Psoas muscle (tissue), 8 donors: Measurements from ENCODE around the gene MAMDC4. TPM values are rescaled to one million over a fixed set of nuclear protein-coding genes. Genes with fewer than 3 reads are reported as not detected.
"Not testable (repeated sequence)": the region's sequence is repeated elsewhere in the genome, so short reads cannot be mapped to it uniquely, and the experiment has no call there.

Experiments
- ATAC-seq, 4 donors: fragments of 200-7000 bp; cut with Tn5 transposase; one replicate each; pipeline ENCODE4 v1.9.1; 2020; ENCODE audit warnings: moderate library complexity in 3 of 4, mild to moderate bottlenecking in 2 of 4
- DNase-seq, 2 donors: peaks; one replicate each; pipeline ENCODE4 v3.0.0-alpha.2; 2020
- H3K27ac ChIP-seq: fragments of 200-600 bp; one replicate; pipeline ENCODE4 v1.8.0; 2022
- H3K27me3 ChIP-seq, 3 donors: fragments of 200-600 bp in 1 of 3; one replicate each; pipeline versions ENCODE4 v1.6.1 to v1.8.0; 2013 to 2022; ENCODE audit warnings: low read length in 2 of 3, mild to moderate bottlenecking in 2 of 3, moderate library complexity in 1 of 3; ENCODE audit not compliant: insufficient read depth in 3 of 3
- H3K36me3 ChIP-seq, 2 donors: fragments of 200-600 bp in 1 of 2; one replicate each; pipeline versions ENCODE4 v1.6.1 to v1.8.0; 2013 to 2022; ENCODE audit warnings: low read depth in 1 of 2, mild to moderate bottlenecking in 1 of 2, moderate library complexity in 1 of 2; ENCODE audit not compliant: insufficient read depth in 1 of 2
- H3K4me1 ChIP-seq: fragments of 200-600 bp; one replicate; pipeline ENCODE4 v1.8.0; 2022
- H3K4me3 ChIP-seq: fragments of 200-600 bp; one replicate; pipeline ENCODE4 v1.8.0; 2022; ENCODE audit warnings: mild to moderate bottlenecking
- H3K9me3 ChIP-seq: fragments of 200-600 bp; one replicate; pipeline ENCODE4 v1.8.0; 2022
- WGBS, 3 donors: extraction: QIAGEN DNeasy Blood & Tissue Kit; methylation state at CpG; one replicate each; pipeline versions ENCODE4 v1.1.6 to v1.1.7; 2013; 5-methylcytosine and 5-hydroxymethylcytosine counted together
- intact Hi-C, 2 donors: fragments of 100-400 bp; cut with DNase I; formaldehyde crosslinking; loops; one replicate each; pipeline versions ENCODE4 v1.11.0 to v1.14.2; 2022
- polyA plus RNA-seq, 3 donors: library from polyadenylated mRNA; stranded (reverse); fragments of 200-250 nt; gene quantifications; one replicate each; pipeline ENCODE4 v1.2.3, GENCODE V29; 2013
- total RNA-seq, 4 donors: library from RNA; stranded (reverse); fragmentation: NEBNext Ultra II Directional in 2 of 4; extraction: Animal tissue kit (Norgen Biotek cat#: 25700) in 2 of 4; gene quantifications; one replicate each; pipeline versions ENCODE4 v1.2.1 to v1.2.4, GENCODE V29; 2021 to 2023
- TF ChIP-seq, protein P1 (sequence below): fragments of 200-600 bp; IDR thresholded peaks from one replicate; pipeline ENCODE4 v1.8.0; 2022; ENCODE audit warnings: antibody characterized with exemption
- donor health status: healthy with polysubstance abuse.
- donor health status: DM: no; HTN: no; CAD: no; lungs with moderate emphysema.
- donor health status: Bipolar disorder and iron deficiency.
- donor health status: healthy.
- donor health status: DM: yes; HTN: yes; CAD: no.
- donor health status: DM: no; HTN: no; CAD: no.
- donor health status: DM: no; HTN: no; CAD: no.
- donor health status: DM: yes; HTN: yes; CAD: no.

Gene MAMDC4
- total and polyA plus RNA-seq, 7 donors: 1.7 to 7.9 (median 2.9) TPM

GRCh38 chr9:136867480-136867879 lies 15.3 kb downstream of the MAMDC4 start:
- Histone ChIP-seq H3K4me1 (peaks cover 21% of the 10 kb centered on the region), H3K36me3 (peaks cover 5 to 24% of the 10 kb centered on the region in 2 donors), H3K27ac (no peak overlapping the region), H3K9me3 (no peaks in the 10 kb centered on the region), H3K27me3 (no peaks in the 10 kb centered on the region), H3K4me3 (peak overlapping the region; percentile 89)
- DNase-seq (no peak), ATAC-seq (no peak)
- TF ChIP-seq, protein P1, sequence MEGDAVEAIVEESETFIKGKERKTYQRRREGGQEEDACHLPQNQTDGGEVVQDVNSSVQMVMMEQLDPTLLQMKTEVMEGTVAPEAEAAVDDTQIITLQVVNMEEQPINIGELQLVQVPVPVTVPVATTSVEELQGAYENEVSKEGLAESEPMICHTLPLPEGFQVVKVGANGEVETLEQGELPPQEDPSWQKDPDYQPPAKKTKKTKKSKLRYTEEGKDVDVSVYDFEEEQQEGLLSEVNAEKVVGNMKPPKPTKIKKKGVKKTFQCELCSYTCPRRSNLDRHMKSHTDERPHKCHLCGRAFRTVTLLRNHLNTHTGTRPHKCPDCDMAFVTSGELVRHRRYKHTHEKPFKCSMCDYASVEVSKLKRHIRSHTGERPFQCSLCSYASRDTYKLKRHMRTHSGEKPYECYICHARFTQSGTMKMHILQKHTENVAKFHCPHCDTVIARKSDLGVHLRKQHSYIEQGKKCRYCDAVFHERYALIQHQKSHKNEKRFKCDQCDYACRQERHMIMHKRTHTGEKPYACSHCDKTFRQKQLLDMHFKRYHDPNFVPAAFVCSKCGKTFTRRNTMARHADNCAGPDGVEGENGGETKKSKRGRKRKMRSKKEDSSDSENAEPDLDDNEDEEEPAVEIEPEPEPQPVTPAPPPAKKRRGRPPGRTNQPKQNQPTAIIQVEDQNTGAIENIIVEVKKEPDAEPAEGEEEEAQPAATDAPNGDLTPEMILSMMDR: no peak
- intact Hi-C loops: loop anchor here in 1 of 2 donors (5.0 kb wide), 2 partner anchors 60 to 75 kb away; partner anchors contain the start of gene FBXW5
- 97 to 98% (median 98%) methylated on average over 18 of the region's 18 CpGs for WGBS, 3 donors

DNA sequence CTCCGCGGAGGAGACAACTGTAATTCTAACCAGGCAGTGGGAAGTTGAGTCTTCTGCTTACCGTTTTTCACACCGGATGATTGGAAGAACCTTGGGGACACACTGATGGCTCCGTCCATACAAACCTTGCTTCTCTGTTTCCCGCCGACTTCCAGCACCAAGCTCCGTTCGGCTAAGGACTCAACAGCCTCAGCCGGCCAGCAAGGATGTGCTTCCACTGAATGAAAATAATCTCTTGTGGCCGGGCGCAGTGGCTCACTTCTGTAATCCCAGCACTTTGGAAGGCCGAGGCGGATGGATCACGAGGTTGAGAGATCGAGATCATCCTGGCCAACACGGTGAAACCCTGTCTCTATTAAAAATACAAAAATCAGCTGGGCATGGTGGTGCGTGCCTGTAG lies 15.8 kb downstream of the MAMDC4 start:
- peaks cover 21% of the 10 kb centered on the region for H3K4me1 ChIP-seq
- TF ChIP-seq, protein P1: no peak
- peaks cover 5 to 20% of the 10 kb centered on the region in 2 donors for H3K36me3 ChIP-seq
- DNase-seq: no peak
- no peaks in the 10 kb centered on the region for H3K27me3 ChIP-seq
- intact Hi-C loops: loop anchor here in 1 of 2 donors (5.0 kb wide), 2 partner anchors 59 to 74 kb away; partner anchors contain the start of gene FBXW5
- no peak overlapping the region for H3K27ac ChIP-seq
- H3K9me3 ChIP-seq: no peaks in the 10 kb centered on the region
- H3K4me3 ChIP-seq: no peak overlapping the region
- ATAC-seq: no peak
- 97% methylated on average over 18 of the region's 18 CpGs for WGBS, 3 donors

GRCh38 chr9:136868644-136869043 lies 16.5 kb downstream of the MAMDC4 start:
- peaks cover 16% of the 10 kb centered on the region for H3K4me1 ChIP-seq
- whole genome bisulfite sequencing, 3 donors: 87 to 90% (median 88%) methylated on average over 11 of the region's 11 CpGs
- TF ChIP-seq, protein P1: no peak
- DNase-seq: no peak
- intact Hi-C loops: loop anchor here in 1 of 2 donors (5.0 kb wide), 2 partner anchors 59 to 74 kb away; partner anchors contain the start of gene FBXW5
- ATAC-seq: no peak
- H3K27ac ChIP-seq: no peak overlapping the region
- H3K4me3 ChIP-seq: no peak overlapping the region
- no peaks in the 10 kb centered on the region for H3K9me3 ChIP-seq
- H3K36me3 ChIP-seq: peaks cover 0 to 12% of the 10 kb centered on the region in 2 donors
- H3K27me3 ChIP-seq: no peaks in the 10 kb centered on the region

DNA sequence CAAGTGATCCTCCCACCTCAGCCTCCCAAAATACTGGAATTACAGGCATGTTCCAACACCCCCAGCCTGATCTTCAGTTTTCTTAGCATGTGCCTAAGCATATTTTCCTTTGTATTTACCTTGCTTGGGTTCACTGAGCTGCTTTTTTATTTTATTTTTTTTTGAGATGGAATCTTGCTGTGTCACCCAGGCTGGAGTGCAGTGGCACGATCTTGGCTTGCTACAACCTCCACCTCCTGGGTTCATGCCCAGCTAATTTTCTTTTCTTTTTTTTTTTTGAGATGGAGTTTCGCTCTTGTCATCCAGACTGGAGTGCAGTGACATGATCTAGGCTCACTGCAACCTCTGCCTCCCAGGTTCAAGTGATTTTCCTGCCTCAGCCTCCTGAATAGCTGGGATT lies 17.5 kb downstream of the MAMDC4 start:
- H3K9me3 ChIP-seq, H3K4me3 ChIP-seq, H3K36me3 ChIP-seq, DNase-seq, H3K27me3 ChIP-seq, ATAC-seq, H3K27ac ChIP-seq, H3K4me1 ChIP-seq: not testable (repeated sequence)
- 81 to 97% (median 85%) methylated on average over 2 of the region's 2 CpGs for WGBS, 3 donors
- intact Hi-C loops: loop anchor here in 1 of 2 donors (5.0 kb wide), 2 partner anchors 58 to 73 kb away; partner anchors contain the start of gene FBXW5

DNA sequence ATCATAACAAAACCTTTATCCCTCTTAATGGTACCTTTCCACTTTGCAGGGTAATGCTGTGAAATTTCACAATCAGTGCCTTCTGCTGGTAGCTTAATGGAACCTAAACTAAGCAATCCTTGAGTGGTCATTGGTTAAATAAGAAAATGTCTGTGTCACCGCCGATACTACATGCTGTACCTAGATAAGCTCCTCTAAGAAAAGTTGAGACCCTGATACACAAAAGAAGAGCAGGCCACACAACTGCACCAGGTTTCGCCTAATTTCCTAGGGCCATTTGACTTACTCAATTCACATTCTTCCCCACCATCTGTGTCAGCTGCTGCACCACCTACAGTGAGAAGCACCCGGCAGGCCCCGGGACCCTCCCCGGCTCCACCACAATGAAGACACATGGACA lies 23.0 kb downstream of the MAMDC4 start:
- Histone ChIP-seq H3K4me3 (no peak overlapping the region), H3K27ac (no peak overlapping the region), H3K27me3 (no peaks in the 10 kb centered on the region), H3K9me3 (no peaks in the 10 kb centered on the region), H3K36me3 (no peaks in the 10 kb centered on the region), H3K4me1 (no peaks in the 10 kb centered on the region)
- intact Hi-C loops: no loop called here
- ATAC-seq (no peak), DNase-seq (no peak)
- TF ChIP-seq, protein P1: no peak
- 73 to 82% (median 80%) methylated on average over 6 of the region's 6 CpGs for WGBS, 3 donors
